ENCODE measurements around the gene NCOA4. TPM values are rescaled to one million over a fixed set of nuclear protein-coding genes. Genes with fewer than 3 reads are reported as not detected.

The NCOA4 gene
- total and polyA plus RNA-seq, 3 experiments from 2014 or later = 110 to 147 (median 113) TPM

GRCh38 chr10:46048152-46048551, 17.7 kb upstream of the NCOA4 start:
- Histone ChIP-seq H3K36me3 (ENCODE audit: insufficient read depth, low read length) (no peaks in the 10 kb centered on the region), H3K4me3 (ENCODE audit: low read length) (no peak overlapping the region), H3K27me3 (ENCODE audit: insufficient read depth, low read length, poor library complexity, severe bottlenecking) (no peaks in the 10 kb centered on the region), H3K9me3 (ENCODE audit: low read length) (no peaks in the 10 kb centered on the region), H3K27ac (ENCODE audit: low read depth, low read length) (no peak overlapping the region), H3K4me1 (ENCODE audit: insufficient read depth, low read length) (no peaks in the 10 kb centered on the region)
- Mint-ChIP-seq H3K4me3 (no peak overlapping the region), H3K4me1 (no peaks in the 10 kb centered on the region), H3K27ac (no peak overlapping the region), H3K36me3 (no peaks in the 10 kb centered on the region), H3K27me3 (peaks cover 5 to 17% of the 10 kb centered on the region in 2 donors), H3K9me3 (no peaks in the 10 kb centered on the region)
- POLR2A ChIA-PET = no interaction called here
- DNase-seq = no peak
- CTCF ChIA-PET = no interaction called here

DNA sequence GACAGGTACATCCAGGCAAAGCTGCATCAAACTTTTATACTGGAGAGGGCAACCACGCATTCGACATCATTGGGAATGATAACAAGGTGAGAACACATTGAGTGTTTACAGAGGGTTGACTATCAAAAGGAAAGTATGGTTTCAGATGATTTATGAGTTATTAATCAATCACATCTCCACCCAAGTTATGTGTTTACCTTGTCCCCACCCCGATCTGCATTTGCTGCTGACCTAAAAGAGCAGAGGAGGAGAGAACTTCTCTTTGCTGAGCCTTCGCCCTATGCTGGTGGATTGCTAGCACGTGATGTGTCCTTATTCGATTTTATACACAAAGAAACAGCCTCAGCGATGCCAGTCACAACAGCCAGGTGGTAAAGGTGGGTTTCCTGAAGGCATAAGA, 15.8 kb upstream of the NCOA4 start, which contains the start of gene MSMB:
MSMB (minus strand) TSS at position 9 of the 400 bp plus-strand sequence. CDS start 32 bp downstream, outside the sequence.
- Histone ChIP-seq H3K27ac (ENCODE audit: low read depth, low read length) (no peak within 1 kb of the TSS), H3K9me3 (ENCODE audit: low read length) (no peaks in the 10 kb centered on the region), H3K36me3 (ENCODE audit: insufficient read depth, low read length) (no peaks in the 10 kb centered on the region), H3K27me3 (ENCODE audit: insufficient read depth, low read length, poor library complexity, severe bottlenecking) (no peaks in the 10 kb centered on the region), H3K4me3 (ENCODE audit: low read length) (no peak within 1 kb of the TSS), H3K4me1 (ENCODE audit: insufficient read depth, low read length) (no peaks in the 10 kb centered on the region)
- Mint-ChIP-seq H3K36me3 (no peaks in the 10 kb centered on the region), H3K4me3 (no peak within 1 kb of the TSS), H3K4me1 (no peaks in the 10 kb centered on the region), H3K27me3 (peaks cover under 1 to 10% of the 10 kb centered on the region in 2 donors), H3K9me3 (no peaks in the 10 kb centered on the region), H3K27ac (peak within 1 kb of the TSS in 1 of 8 donors; percentile 47)
- no peak for DNase-seq
- ChIA-PET CTCF (no interaction called here), POLR2A (no interaction called here)

GRCh38 chr10:46042527-46042926, 12.1 kb upstream of the NCOA4 start:
- H3K36me3 ChIP-seq (ENCODE audit: insufficient read depth, low read length) = no peaks in the 10 kb centered on the region
- DNase-seq = no peak
- Mint-ChIP-seq H3K36me3 (no peaks in the 10 kb centered on the region), H3K4me3 (no peak overlapping the region), H3K4me1 (no peaks in the 10 kb centered on the region), H3K27me3 (peaks cover 0 to 7% of the 10 kb centered on the region in 2 donors), H3K27ac (no peak overlapping the region), H3K9me3 (no peaks in the 10 kb centered on the region)
- POLR2A ChIA-PET = no interaction called here
- no peak overlapping the region for H3K27ac ChIP-seq (ENCODE audit: low read depth, low read length)
- H3K4me3 ChIP-seq (ENCODE audit: low read length) = no peak overlapping the region
- H3K4me1 ChIP-seq (ENCODE audit: insufficient read depth, low read length) = no peaks in the 10 kb centered on the region
- no peaks in the 10 kb centered on the region for H3K27me3 ChIP-seq (ENCODE audit: insufficient read depth, low read length, poor library complexity, severe bottlenecking)
- no peaks in the 10 kb centered on the region for H3K9me3 ChIP-seq (ENCODE audit: low read length)
- CTCF ChIA-PET = no interaction called here

DNA sequence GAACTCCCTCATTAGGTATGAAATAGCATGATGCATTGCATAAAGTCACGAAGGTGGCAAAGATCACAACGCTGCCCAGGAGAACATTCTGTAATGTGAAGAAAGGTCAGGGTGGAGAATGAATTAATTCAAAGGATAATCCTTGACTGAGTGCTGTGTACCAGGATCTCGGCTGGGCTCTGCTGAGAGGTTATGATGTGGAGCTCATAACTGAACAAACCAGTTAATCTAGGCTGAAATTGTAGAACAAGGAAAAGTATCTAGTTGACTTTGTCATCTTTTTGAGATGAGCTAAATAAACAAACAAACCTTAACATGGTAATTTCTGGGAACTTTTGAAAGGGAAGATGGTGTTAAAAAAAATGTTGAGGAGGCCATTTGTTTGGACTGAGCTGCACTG, 9.6 kb upstream of the NCOA4 start:
- H3K4me1 ChIP-seq (ENCODE audit: insufficient read depth, low read length) = no peaks in the 10 kb centered on the region
- ChIA-PET POLR2A (no interaction called here), CTCF (no interaction called here)
- no peak overlapping the region for H3K4me3 ChIP-seq (ENCODE audit: low read length)
- no peaks in the 10 kb centered on the region for H3K9me3 ChIP-seq (ENCODE audit: low read length)
- DNase-seq = no peak
- no peaks in the 10 kb centered on the region for H3K36me3 Mint-ChIP-seq
- H3K4me1 Mint-ChIP-seq = no peaks in the 10 kb centered on the region
- no peaks in the 10 kb centered on the region for H3K9me3 Mint-ChIP-seq
- H3K4me3 Mint-ChIP-seq = no peak overlapping the region
- H3K27ac ChIP-seq (ENCODE audit: low read depth, low read length) = no peak overlapping the region
- H3K27me3 Mint-ChIP-seq = peaks cover 0 to 18% of the 10 kb centered on the region in 2 donors
- no peaks in the 10 kb centered on the region for H3K27me3 ChIP-seq (ENCODE audit: insufficient read depth, low read length, poor library complexity, severe bottlenecking)
- H3K36me3 ChIP-seq (ENCODE audit: insufficient read depth, low read length) = no peaks in the 10 kb centered on the region
- no peak overlapping the region for H3K27ac Mint-ChIP-seq

- Mint-ChIP-seq H3K27me3 (peaks cover 0 to 19% of the 10 kb centered on the region in 2 donors), H3K4me1 (no peaks in the 10 kb centered on the region), H3K27ac (no peak overlapping the region), H3K36me3 (no peaks in the 10 kb centered on the region), H3K9me3 (no peaks in the 10 kb centered on the region), H3K4me3 (no peak overlapping the region)
- Histone ChIP-seq H3K27me3 (ENCODE audit: insufficient read depth, low read length, poor library complexity, severe bottlenecking) (no peaks in the 10 kb centered on the region), H3K4me1 (ENCODE audit: insufficient read depth, low read length) (no peaks in the 10 kb centered on the region), H3K9me3 (ENCODE audit: low read length) (no peaks in the 10 kb centered on the region), H3K4me3 (ENCODE audit: low read length) (no peak overlapping the region), H3K27ac (ENCODE audit: low read depth, low read length) (no peak overlapping the region), H3K36me3 (ENCODE audit: insufficient read depth, low read length) (no peaks in the 10 kb centered on the region)
- ChIA-PET POLR2A (no interaction called here), CTCF (no interaction called here)
- no peak for DNase-seq
Observed at GRCh38 chr10:46037107-46037825, 6.8 kb upstream of the NCOA4 start.

- Histone ChIP-seq H3K9me3 (ENCODE audit: low read length) (no peaks in the 10 kb centered on the region), H3K4me1 (ENCODE audit: insufficient read depth, low read length) (no peaks in the 10 kb centered on the region), H3K36me3 (ENCODE audit: insufficient read depth, low read length) (no peaks in the 10 kb centered on the region), H3K27ac (ENCODE audit: low read depth, low read length) (no peak overlapping the region), H3K4me3 (ENCODE audit: low read length) (no peak overlapping the region), H3K27me3 (ENCODE audit: insufficient read depth, low read length, poor library complexity, severe bottlenecking) (no peaks in the 10 kb centered on the region)
- DNase-seq = no peak
- Mint-ChIP-seq H3K9me3 (no peaks in the 10 kb centered on the region), H3K4me3 (no peak overlapping the region), H3K36me3 (no peaks in the 10 kb centered on the region), H3K27ac (no peak overlapping the region), H3K27me3 (peaks cover 0 to 19% of the 10 kb centered on the region in 2 donors), H3K4me1 (peaks cover 0 to 3% (median 3%) of the 10 kb centered on the region in 3 donors)
- CTCF ChIA-PET = no interaction called here
- POLR2A ChIA-PET = no interaction called here
Observed at GRCh38 chr10:46035923-46036849, 5.8 kb upstream of the NCOA4 start.

- ChIA-PET CTCF (no interaction called here), POLR2A (no interaction called here)
- Mint-ChIP-seq H3K4me3 (no peak overlapping the region), H3K36me3 (peaks cover 0 to 8% (median 0%) of the 10 kb centered on the region in 3 donors), H3K9me3 (no peaks in the 10 kb centered on the region), H3K4me1 (peaks cover 18 to 23% (median 23%) of the 10 kb centered on the region in 3 donors), H3K27me3 (peaks cover 0 to 16% of the 10 kb centered on the region in 2 donors), H3K27ac (no peak overlapping the region)
- Histone ChIP-seq H3K4me1 (ENCODE audit: insufficient read depth, low read length) (peaks cover 14% of the 10 kb centered on the region), H3K36me3 (ENCODE audit: insufficient read depth, low read length) (no peaks in the 10 kb centered on the region), H3K27me3 (ENCODE audit: insufficient read depth, low read length, poor library complexity, severe bottlenecking) (no peaks in the 10 kb centered on the region), H3K9me3 (ENCODE audit: low read length) (no peaks in the 10 kb centered on the region), H3K27ac (ENCODE audit: low read depth, low read length) (no peak overlapping the region), H3K4me3 (ENCODE audit: low read length) (no peak overlapping the region)
- DNase-seq = no peak
Observed at GRCh38 chr10:46033602-46034011, 3.2 kb upstream of the NCOA4 start.
